Brain microvascular endothelial cell (primary cell): Measurements from ENCODE around the gene PDE3B.
"Not testable (repeated sequence)": the region's sequence is repeated elsewhere in the genome, so short reads cannot be mapped to it uniquely, and the experiment has no call there.

ENCODE experiments used
- DNase-seq: peaks from one replicate; pipeline ENCODE4 v3.0.0-alpha.2; 2020
- H3K27ac ChIP-seq: fragments of 250-450 bp; sonication (Bioruptor Pico); 2 replicates; pipeline ENCODE4 v1.5.1; 2020; ENCODE audit warnings: mild to moderate bottlenecking, moderate library complexity
- H3K27me3 ChIP-seq: fragments of 250-450 bp; sonication (Bioruptor Pico); replicated peaks from 2 replicates; pipeline ENCODE4 v1.5.1; 2020; ENCODE audit warnings: mild to moderate bottlenecking
- H3K36me3 ChIP-seq: fragments of 250-450 bp; sonication (Bioruptor Pico); replicated peaks from 2 replicates; pipeline ENCODE4 v1.5.1; 2020; ENCODE audit warnings: mild to moderate bottlenecking
- H3K4me3 ChIP-seq: 2 replicates; pipeline ENCODE4 v1.5.1; 2011; ENCODE audit warnings: low read depth, mild to moderate bottlenecking, control low read depth, low read length, moderate library complexity
- in situ Hi-C: cut with HindIII; loops from 2 replicates; pipeline ENCODE4 v1.10.0; 2017; ENCODE audit warnings: low sequenced_read_pairs, low pct_ligation_motif_present
- TF ChIP-seq, protein P1 (sequence below): IDR thresholded peaks from 2 replicates; pipeline ENCODE4 v1.5.1; 2011; ENCODE audit warnings: low read depth, mild to moderate bottlenecking, moderate library complexity, low read length, control low read depth, inconsistent platforms; ENCODE audit errors: missing control alignments

Gene PDE3B

DNA sequence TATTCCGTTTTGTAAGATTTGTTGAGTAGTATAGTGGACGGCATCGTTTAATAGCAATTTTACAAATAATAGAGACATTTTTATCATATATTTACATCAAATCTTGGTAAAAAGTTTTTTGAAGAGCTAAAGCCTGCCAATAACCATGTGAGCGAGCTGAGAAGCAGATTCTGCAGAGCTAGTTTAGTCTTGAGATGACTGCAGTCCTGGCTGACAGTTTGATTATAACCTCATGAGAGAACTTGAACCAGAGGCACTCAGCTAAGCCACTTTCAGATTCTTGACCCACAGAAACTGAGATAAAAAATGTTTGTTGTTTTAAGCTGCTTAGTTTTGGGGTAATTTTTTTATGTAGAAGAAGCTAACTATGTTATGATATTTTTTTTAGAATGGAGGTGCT lies 78.9 kb downstream of the PDE3B start:
- H3K36me3 ChIP-seq = no peaks in the 10 kb centered on the region
- no peak overlapping the region for H3K27ac ChIP-seq
- TF ChIP-seq, protein P1, sequence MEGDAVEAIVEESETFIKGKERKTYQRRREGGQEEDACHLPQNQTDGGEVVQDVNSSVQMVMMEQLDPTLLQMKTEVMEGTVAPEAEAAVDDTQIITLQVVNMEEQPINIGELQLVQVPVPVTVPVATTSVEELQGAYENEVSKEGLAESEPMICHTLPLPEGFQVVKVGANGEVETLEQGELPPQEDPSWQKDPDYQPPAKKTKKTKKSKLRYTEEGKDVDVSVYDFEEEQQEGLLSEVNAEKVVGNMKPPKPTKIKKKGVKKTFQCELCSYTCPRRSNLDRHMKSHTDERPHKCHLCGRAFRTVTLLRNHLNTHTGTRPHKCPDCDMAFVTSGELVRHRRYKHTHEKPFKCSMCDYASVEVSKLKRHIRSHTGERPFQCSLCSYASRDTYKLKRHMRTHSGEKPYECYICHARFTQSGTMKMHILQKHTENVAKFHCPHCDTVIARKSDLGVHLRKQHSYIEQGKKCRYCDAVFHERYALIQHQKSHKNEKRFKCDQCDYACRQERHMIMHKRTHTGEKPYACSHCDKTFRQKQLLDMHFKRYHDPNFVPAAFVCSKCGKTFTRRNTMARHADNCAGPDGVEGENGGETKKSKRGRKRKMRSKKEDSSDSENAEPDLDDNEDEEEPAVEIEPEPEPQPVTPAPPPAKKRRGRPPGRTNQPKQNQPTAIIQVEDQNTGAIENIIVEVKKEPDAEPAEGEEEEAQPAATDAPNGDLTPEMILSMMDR = no peak
- DNase-seq = no peak
- in situ Hi-C loops = no loop called here
- no peaks in the 10 kb centered on the region for H3K27me3 ChIP-seq
- H3K4me3 ChIP-seq = no peak overlapping the region

- TF ChIP-seq, protein P1 = no peak
- Histone ChIP-seq H3K4me3 (no peak overlapping the region), H3K36me3 (no peaks in the 10 kb centered on the region), H3K27me3 (no peaks in the 10 kb centered on the region), H3K27ac (no peak overlapping the region)
- in situ Hi-C loops = no loop called here
- no peak for DNase-seq
These were observed 81.5 kb downstream of the PDE3B start for GRCh38 chr11:14725150-14725549.

DNA sequence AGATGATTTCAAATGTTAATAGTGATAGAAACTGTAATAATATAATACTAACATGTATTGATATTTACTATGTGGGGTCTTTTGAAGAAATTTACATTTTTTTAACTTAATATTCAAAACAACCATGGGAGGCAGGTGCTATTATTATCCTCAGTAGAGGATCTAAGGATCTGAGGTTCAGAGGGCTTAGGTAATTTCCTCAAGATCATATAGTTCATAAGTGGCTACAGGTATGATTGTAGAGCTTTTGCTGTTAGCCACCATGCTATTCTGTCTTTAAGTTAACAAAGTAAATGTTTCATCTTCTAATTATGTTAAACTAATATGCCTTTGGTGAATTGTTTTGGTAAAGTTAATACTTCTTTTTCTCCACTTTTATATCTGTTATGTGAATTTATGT lies 83.6 kb downstream of the PDE3B start:
- Histone ChIP-seq H3K27ac (no peak overlapping the region), H3K36me3 (no peaks in the 10 kb centered on the region), H3K4me3 (no peak overlapping the region), H3K27me3 (no peaks in the 10 kb centered on the region)
- TF ChIP-seq, protein P1 = no peak
- in situ Hi-C loops = no loop called here
- no peak for DNase-seq

DNA sequence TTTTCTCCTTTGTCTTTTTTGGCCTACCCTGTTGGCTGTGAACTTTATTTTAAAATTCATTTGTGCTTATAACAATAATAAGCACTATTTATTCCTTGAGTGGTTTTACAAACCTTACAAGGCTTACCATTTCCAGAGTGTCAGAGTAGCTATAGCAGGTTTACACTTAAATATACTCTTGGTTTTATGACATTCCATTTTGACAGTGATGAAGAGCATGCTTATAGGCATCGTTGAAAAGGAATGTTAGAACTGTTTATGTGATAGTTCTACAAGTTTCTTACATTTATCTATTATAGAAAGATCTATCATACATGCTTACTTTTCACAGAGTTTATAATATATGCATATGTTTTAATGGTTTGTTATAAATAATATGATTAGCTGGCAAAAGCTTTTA lies 84.1 kb downstream of the PDE3B start:
- TF ChIP-seq, protein P1 = no peak
- no peak overlapping the region for H3K4me3 ChIP-seq
- no peaks in the 10 kb centered on the region for H3K27me3 ChIP-seq
- in situ Hi-C loops = no loop called here
- no peak for DNase-seq
- H3K36me3 ChIP-seq = no peaks in the 10 kb centered on the region
- H3K27ac ChIP-seq = no peak overlapping the region

GRCh38 chr11:14740539-14740938 lies 96.9 kb downstream of the PDE3B start:
- H3K27ac ChIP-seq, DNase-seq, H3K36me3 ChIP-seq, in situ Hi-C loops, H3K4me3 ChIP-seq, H3K27me3 ChIP-seq: not testable (repeated sequence)

GRCh38 chr11:14741195-14741594 lies 97.6 kb downstream of the PDE3B start:
- H3K4me3 ChIP-seq = no peak overlapping the region
- no peaks in the 10 kb centered on the region for H3K27me3 ChIP-seq
- H3K36me3 ChIP-seq = no peaks in the 10 kb centered on the region
- TF ChIP-seq, protein P1 = no peak
- H3K27ac ChIP-seq = no peak overlapping the region
- no peak for DNase-seq
- in situ Hi-C loops = no loop called here
